Measurements from ENCODE around the gene MRGPRD. TPM values are rescaled to one million over a fixed set of nuclear protein-coding genes. Genes with fewer than 3 reads are reported as not detected.

Gene MRGPRD
- total and polyA plus RNA-seq, 2 experiments from 2014 or later = not detected

- TF ChIP-seq EZH2phosphoT487 (IDR thresholded peaks at IDR 0.05; ENCODE audit: unreplicated experiment) (no peak), CREB1 (CRISPR knock-in tag; IDR thresholded peaks at IDR 0.05; ENCODE audit: low read depth) (no peak), ZNF331 (CRISPR knock-in tag; IDR thresholded peaks at IDR 0.05; ENCODE audit: low read depth) (no peak), CTCF (conservative IDR thresholded peaks at IDR 0.05; ENCODE audit: low read depth in 2 of 2) (no peak), EZH2 (IDR thresholded peaks at IDR 0.05; ENCODE audit: low read depth, unreplicated experiment) (no peak), POLR2AphosphoS5 (IDR thresholded peaks at IDR 0.05; ENCODE audit: low read depth) (no peak)
These were observed 17.7 kb upstream of the MRGPRD start (continued) for GRCh38 chr11:68998390-68998911.

GRCh38 chr11:68997995-68998348 lies 17.2 kb upstream of the MRGPRD start:
- ATAC-seq (no peak), DNase-seq (ENCODE audit: low spot score) (no peak)
- no peak overlapping the region for H3K4me2 ChIP-seq
- no peaks in the 10 kb centered on the region for H3K27me3 ChIP-seq (ENCODE audit: insufficient read depth)
- H3K4me3 Mint-ChIP-seq = no peak overlapping the region
- no peak overlapping the region for H3K4me3 ChIP-seq
- no peak overlapping the region for H3K27ac ChIP-seq (ENCODE audit: low read depth)
- H3K4me1 Mint-ChIP-seq = peaks cover 5% of the 10 kb centered on the region; the same call in 2 of the 3 replicates
- no peaks in the 10 kb centered on the region for H3K9me2 ChIP-seq (ENCODE audit: insufficient read depth)
- H3K4me1 ChIP-seq (ENCODE audit: insufficient read depth) = no peaks in the 10 kb centered on the region
- no peaks in the 10 kb centered on the region for H3F3A ChIP-seq (replicated peaks; ENCODE audit: low read depth)
- H2AFZ ChIP-seq = no peak overlapping the region
- no peaks in the 10 kb centered on the region for H4K20me1 ChIP-seq (replicated peaks; ENCODE audit: insufficient read depth)
- no peaks in the 10 kb centered on the region for H3K79me2 ChIP-seq (replicated peaks; ENCODE audit: insufficient read depth)
- H3K9me3 Mint-ChIP-seq = no peaks in the 10 kb centered on the region
- no peaks in the 10 kb centered on the region for H3K36me3 ChIP-seq (ENCODE audit: insufficient read depth)
- H3K27ac Mint-ChIP-seq = no peak overlapping the region
- H3K27me3 Mint-ChIP-seq (ENCODE audit: insufficient read depth, low read depth, poor library complexity) = peaks cover 4% of the 10 kb centered on the region
- no peaks in the 10 kb centered on the region for H3K36me3 Mint-ChIP-seq (ENCODE audit: low read depth)
- TF ChIP-seq REST (IDR thresholded peaks at IDR 0.05; ENCODE audit: unreplicated experiment) (no peak), POLR2AphosphoS5 (IDR thresholded peaks at IDR 0.05; ENCODE audit: low read depth) (no peak), ETS1 (IDR thresholded peaks at IDR 0.05) (no peak), NANOG (IDR thresholded peaks at IDR 0.05; ENCODE audit: borderline replicate concordance) (no peak), EZH2 (IDR thresholded peaks at IDR 0.05; ENCODE audit: low read depth, unreplicated experiment) (no peak), CTCF (conservative IDR thresholded peaks at IDR 0.05; ENCODE audit: low read depth in 2 of 2) (no peak), ZNF331 (CRISPR knock-in tag; IDR thresholded peaks at IDR 0.05; ENCODE audit: low read depth) (no peak), ZNF114 (CRISPR knock-in tag; IDR thresholded peaks at IDR 0.05) (no peak)

All from GM23338 (cell line).